Duodenal mucosa (tissue), 2 donors: Measurements from ENCODE around the gene PHF11.

ENCODE experiments used
- H3K27ac ChIP-seq: one replicate; pipeline ENCODE4 v1.7.0; 2013; ENCODE audit warnings: low read depth, low read length
- H3K27me3 ChIP-seq, 2 donors: one replicate each; pipeline ENCODE4 v1.7.0; 2013; ENCODE audit warnings: low read length in 2 of 2, control low read depth in 1 of 2; ENCODE audit not compliant: insufficient read depth in 2 of 2, control insufficient read depth in 1 of 2
- H3K36me3 ChIP-seq, 2 donors: one replicate each; pipeline ENCODE4 v1.7.0; 2013; ENCODE audit warnings: low read length in 2 of 2, control low read depth in 1 of 2; ENCODE audit not compliant: insufficient read depth in 2 of 2, control insufficient read depth in 1 of 2
- H3K4me1 ChIP-seq, 2 donors: one replicate each; pipeline ENCODE4 v1.7.0; 2013; ENCODE audit warnings: low read length in 2 of 2, control low read depth in 1 of 2; ENCODE audit not compliant: insufficient read depth in 2 of 2, control insufficient read depth in 1 of 2
- H3K4me3 ChIP-seq, 2 donors: one replicate each; pipeline ENCODE4 v1.7.0; 2013; ENCODE audit warnings: low read length in 2 of 2, low read depth in 1 of 2
- H3K9ac ChIP-seq, 2 donors: one replicate each; pipeline ENCODE4 v1.7.0; 2013; ENCODE audit warnings: low read length in 2 of 2, low read depth in 1 of 2
- H3K9me3 ChIP-seq, 2 donors: one replicate each; pipeline ENCODE4 v1.7.0; 2013; ENCODE audit warnings: low read length in 2 of 2, control low read depth in 1 of 2; ENCODE audit not compliant: control insufficient read depth in 1 of 2

PHF11 gene

DNA sequence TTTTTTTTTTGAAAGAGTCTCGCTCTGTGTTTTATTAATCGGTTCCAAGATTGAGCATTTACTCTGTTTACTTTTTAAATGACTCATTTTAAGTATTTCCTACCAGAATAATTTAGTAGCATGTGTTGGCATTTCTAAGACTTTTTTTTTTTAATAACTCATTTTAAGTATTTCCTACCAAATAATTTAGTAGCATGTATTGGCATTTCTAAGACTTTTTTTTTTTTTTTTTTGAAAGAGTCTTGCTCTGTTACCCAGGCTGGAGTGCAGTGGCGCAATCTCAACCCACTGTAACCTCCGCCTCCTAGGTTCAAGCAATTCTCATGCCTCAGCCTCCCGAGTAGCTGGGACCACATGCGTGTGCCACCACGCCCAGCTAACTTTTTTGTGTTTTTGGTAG, 38.5 kb upstream of the PHF11 start:
- H3K36me3 ChIP-seq, result peaks cover 9 to 12% of the 10 kb centered on the region in 2 donors
- H3K27ac ChIP-seq, result no peak overlapping the region
- no peak overlapping the region for H3K9ac ChIP-seq
- H3K27me3 ChIP-seq, result no peaks in the 10 kb centered on the region
- no peaks in the 10 kb centered on the region for H3K4me1 ChIP-seq
- no peak overlapping the region for H3K4me3 ChIP-seq
- peaks cover 0 to 3% of the 10 kb centered on the region in 2 donors for H3K9me3 ChIP-seq

DNA sequence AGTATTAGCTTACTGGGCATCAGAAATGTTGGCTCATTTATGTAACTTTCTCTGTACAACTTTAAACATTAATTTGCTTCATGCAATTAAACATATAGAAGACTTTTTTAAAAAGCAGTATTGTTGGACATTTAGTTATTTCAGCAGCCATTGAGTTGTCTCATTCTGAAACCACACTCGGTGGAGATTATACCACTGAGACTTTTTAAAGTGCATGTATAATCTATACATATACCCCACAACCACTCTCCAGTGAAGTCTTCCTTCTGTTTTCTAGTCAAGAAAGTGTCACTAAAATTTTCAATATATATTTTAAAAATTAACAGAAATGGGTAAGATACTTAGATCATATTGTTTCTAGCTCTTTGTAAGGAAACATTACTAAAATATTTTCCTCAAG, 36.2 kb upstream of the PHF11 start:
- H3K4me1 ChIP-seq, result no peaks in the 10 kb centered on the region
- H3K9ac ChIP-seq, result no peak overlapping the region
- H3K36me3 ChIP-seq, result peaks cover 19 to 36% of the 10 kb centered on the region in 2 donors
- no peaks in the 10 kb centered on the region for H3K27me3 ChIP-seq
- H3K27ac ChIP-seq, result no peak overlapping the region
- H3K4me3 ChIP-seq, result no peak overlapping the region
- H3K9me3 ChIP-seq, result peaks cover 7 to 16% of the 10 kb centered on the region in 2 donors

DNA sequence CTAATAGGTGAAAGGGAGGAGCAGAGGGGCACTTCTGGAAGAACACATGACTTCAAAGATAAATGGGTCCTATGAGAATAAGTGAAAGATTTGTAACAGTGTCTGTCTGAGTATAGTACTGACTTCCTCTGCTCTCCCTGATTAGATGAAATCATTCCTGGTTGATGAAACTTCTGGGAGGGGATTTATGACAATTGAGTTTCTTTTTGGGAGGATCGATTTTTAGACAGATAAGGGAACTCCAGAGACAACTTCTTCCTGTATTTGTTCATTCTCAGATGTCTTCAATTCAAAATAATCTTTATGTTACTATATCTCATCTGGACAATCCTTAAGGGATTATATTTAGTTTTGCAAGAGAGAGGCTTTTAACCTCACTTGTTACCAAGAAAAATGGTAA, 31.7 kb upstream of the PHF11 start:
- peaks cover 23 to 47% of the 10 kb centered on the region in 2 donors for H3K36me3 ChIP-seq
- H3K27ac ChIP-seq, result no peak overlapping the region
- H3K9me3 ChIP-seq, result peaks cover 7 to 16% of the 10 kb centered on the region in 2 donors
- no peaks in the 10 kb centered on the region for H3K4me1 ChIP-seq
- H3K27me3 ChIP-seq, result no peaks in the 10 kb centered on the region
- H3K4me3 ChIP-seq, result no peak overlapping the region
- no peak overlapping the region for H3K9ac ChIP-seq

DNA sequence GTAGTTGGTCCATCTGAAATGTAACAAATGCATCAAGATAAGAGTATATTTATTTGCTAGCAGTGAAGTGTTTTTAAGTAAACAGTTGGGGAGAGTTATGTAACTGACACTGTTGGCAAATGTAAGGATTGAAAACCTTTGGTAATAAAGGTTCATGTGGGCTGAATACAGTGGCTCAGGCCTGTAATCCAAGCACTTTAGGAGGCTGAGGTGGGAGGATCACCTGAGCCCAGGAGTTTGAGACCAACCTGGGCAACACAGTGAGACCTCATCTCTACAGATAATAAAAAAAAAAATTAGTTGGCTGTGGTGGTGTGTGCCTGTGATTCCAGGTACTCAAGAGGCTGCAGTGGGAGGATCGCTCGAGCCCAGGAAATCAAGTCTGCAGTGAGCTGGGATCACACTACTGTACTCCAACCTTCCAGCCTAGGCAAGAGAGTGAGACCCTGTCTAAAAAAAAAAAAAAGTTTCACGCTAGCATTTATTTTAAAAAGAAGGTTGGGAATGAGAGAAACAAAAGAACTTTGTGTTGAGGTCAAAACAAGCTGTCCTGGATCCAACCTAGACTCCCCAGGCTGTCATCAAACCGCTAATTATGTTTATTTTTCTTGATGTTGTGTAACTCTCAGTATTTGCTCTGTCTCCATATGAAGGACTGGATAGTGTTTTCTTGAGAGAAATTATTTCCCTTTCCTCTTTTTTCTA, 31.0 kb upstream of the PHF11 start:
- Histone ChIP-seq H3K4me3 (no peak overlapping the region), H3K9me3 (peaks cover 7 to 16% of the 10 kb centered on the region in 2 donors), H3K27me3 (no peaks in the 10 kb centered on the region), H3K27ac (no peak overlapping the region), H3K4me1 (no peaks in the 10 kb centered on the region), H3K36me3 (peaks cover 23 to 51% of the 10 kb centered on the region in 2 donors), H3K9ac (no peak overlapping the region)

DNA sequence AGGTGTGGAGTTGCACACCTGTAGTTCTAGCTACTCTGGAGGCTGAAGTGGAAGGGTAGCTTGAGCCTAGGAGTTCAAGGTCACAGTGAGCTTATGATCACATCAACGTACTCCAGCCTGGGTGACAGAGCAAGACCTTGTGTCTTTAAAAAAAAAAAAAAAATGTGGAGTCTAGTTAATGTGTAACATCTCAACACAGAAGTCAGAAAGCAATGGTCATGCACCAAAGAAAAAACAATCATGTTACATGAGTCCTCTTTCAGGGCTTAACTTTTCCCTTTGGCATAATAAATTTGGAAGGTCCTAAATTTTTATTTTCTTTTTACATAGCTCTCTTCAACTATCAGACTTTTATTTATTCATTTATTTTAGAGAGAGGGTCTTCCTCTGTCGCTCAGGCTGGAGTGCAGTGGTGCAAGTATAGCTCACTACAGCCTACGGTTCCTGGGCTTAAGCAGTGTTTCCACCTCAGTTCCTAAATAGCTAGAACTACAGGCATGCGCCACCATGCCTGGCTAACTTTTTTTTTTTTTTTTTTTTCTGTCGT, 29.4 kb upstream of the PHF11 start:
- Histone ChIP-seq H3K4me1 (no peaks in the 10 kb centered on the region), H3K9me3 (peaks cover 7 to 16% of the 10 kb centered on the region in 2 donors), H3K9ac (no peak overlapping the region), H3K27me3 (no peaks in the 10 kb centered on the region), H3K27ac (peak overlapping the region; percentile 39), H3K4me3 (no peak overlapping the region), H3K36me3 (peaks cover 23 to 57% of the 10 kb centered on the region in 2 donors)

DNA sequence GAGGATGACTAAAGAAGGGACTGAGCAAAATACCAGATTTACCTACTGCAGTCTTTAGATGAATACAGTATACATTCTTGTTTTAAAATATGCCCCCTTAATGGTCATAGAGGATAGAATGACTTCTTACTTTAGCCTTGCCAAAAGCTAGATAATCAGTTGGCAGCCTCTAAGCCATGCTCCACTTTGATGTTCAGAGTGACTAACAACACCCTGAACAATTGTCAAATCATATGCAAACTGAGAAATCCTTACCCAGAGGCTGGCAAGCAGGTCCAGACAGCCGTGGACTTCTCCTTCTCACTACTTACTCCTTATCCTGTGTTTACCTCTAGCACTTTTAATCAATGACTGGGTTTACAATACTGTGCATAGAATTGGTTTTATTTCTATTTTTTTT, 23.6 kb upstream of the PHF11 start:
- H3K27ac ChIP-seq, result no peak overlapping the region
- H3K4me3 ChIP-seq, result no peak overlapping the region
- H3K27me3 ChIP-seq, result no peaks in the 10 kb centered on the region
- peaks cover 26 to 43% of the 10 kb centered on the region in 2 donors for H3K36me3 ChIP-seq
- H3K4me1 ChIP-seq, result no peaks in the 10 kb centered on the region
- H3K9ac ChIP-seq, result no peak overlapping the region
- no peaks in the 10 kb centered on the region for H3K9me3 ChIP-seq

DNA sequence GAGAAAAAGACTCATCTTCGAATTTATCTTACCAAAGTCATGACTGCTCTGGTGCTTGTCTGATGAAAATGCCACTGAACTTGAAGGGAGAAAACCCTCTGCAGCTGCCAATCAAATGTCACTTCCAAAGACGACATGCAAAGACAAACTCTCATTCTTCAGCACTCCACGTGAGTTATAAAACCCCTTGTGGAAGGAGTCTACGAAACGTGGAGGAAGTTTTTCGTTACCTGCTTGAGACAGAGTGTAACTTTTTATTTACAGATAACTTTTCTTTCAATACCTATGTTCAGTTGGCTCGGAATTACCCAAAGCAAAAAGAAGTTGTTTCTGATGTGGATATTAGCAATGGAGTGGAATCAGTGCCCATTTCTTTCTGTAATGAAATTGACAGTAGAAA, 19.2 kb upstream of the PHF11 start:
- Histone ChIP-seq H3K9ac (no peak overlapping the region), H3K4me1 (peaks cover 0 to 4% of the 10 kb centered on the region in 2 donors), H3K36me3 (peaks cover 33 to 52% of the 10 kb centered on the region in 2 donors), H3K4me3 (no peak overlapping the region), H3K27ac (no peak overlapping the region), H3K9me3 (no peaks in the 10 kb centered on the region), H3K27me3 (no peaks in the 10 kb centered on the region)

DNA sequence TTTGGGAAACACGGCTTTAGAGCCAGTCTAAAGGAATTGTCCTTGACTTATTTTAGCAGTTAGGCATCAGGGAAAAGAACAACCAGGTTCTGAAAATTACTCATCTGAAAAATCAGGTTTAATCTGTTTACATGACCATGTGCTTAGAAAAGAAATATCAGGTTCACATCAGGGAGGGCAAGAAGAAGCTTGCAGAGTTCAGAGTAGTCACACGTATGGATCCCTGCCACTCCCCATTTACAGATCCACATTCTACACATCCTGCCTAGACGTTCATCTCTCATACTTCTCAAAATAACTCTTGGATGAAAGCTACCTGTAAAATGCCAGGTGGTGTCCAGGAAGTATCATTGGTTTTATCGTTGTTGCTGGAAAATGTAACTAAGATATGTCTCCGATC, 14.0 kb upstream of the PHF11 start:
- H3K36me3 ChIP-seq, result peaks cover 17 to 59% of the 10 kb centered on the region in 2 donors

DNA sequence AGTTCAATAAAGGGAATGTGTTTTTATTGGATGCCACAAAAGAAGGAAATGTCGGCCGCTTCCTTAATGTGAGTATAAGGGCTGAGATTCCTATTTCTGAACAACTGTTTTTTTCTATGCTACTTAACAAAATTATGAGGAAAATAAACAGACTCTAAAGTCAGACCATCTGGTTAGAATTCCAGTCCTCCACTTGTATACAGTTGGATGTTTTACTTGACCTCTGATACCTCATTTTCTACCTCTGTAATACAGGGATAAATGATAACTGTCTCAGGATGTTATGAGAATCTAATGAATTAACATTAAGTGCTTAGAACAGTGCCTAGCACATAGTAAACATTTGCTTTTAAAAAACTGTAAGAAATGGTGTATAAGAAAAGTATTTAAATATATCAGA, 7.2 kb upstream of the PHF11 start:
- no peaks in the 10 kb centered on the region for H3K4me1 ChIP-seq

More for the DNA sequence above, 14.0 kb upstream of the PHF11 start:
- H3K27ac ChIP-seq, result no peak overlapping the region
- H3K9me3 ChIP-seq, result no peaks in the 10 kb centered on the region
- H3K4me3 ChIP-seq, result no peak overlapping the region
- peaks cover 0 to 4% of the 10 kb centered on the region in 2 donors for H3K4me1 ChIP-seq
- H3K9ac ChIP-seq, result no peak overlapping the region
- no peaks in the 10 kb centered on the region for H3K27me3 ChIP-seq

DNA sequence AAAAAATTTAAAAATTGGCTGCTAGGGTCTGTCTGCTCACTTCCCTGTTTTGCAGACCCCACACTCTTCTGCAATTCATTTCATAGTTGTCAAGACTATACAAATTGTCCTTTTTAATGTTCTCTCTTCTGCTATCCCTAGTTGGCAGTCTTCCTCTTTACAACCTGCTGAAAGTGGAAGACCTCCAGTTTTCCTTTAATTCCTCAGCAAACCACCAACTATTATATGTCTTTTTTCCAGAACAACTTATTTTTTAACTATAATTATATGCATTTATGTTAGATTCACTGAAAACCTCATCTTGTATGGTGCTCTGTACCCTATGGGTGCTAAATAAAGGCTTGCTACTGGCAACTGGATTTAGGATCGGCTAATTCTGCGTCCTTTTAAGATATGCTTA, 1.1 kb upstream of the PHF11 start:
- Histone ChIP-seq H3K36me3 (peaks cover 0 to 10% of the 10 kb centered on the region in 2 donors), H3K4me1 (peaks cover 16% of the 10 kb centered on the region in 2 donors), H3K9ac (peak overlapping the region; percentile 67 to 96), H3K4me3 (peak overlapping the region; percentile 70 to 81), H3K9me3 (no peaks in the 10 kb centered on the region), H3K27me3 (no peaks in the 10 kb centered on the region), H3K27ac (no peak overlapping the region)

More for the DNA sequence above, 7.2 kb upstream of the PHF11 start:
- Histone ChIP-seq H3K4me3 (no peak overlapping the region), H3K9ac (no peak overlapping the region), H3K27me3 (no peaks in the 10 kb centered on the region), H3K27ac (no peak overlapping the region), H3K9me3 (no peaks in the 10 kb centered on the region), H3K36me3 (peaks cover 0 to 29% of the 10 kb centered on the region in 2 donors)
